Measurements from ENCODE around the gene RGS8.

Gene RGS8

GRCh38 chr1:182716740-182717720 lies 32.6 kb upstream of the RGS8 start:
- no peaks in the 10 kb centered on the region for H3K27me3 ChIP-seq (ENCODE audit: insufficient read depth, low read length)
- H3K4me3 ChIP-seq (ENCODE audit: low read length): no peak overlapping the region
- H3K36me3 ChIP-seq (ENCODE audit: insufficient read depth, low read depth, low read length): no peaks in the 10 kb centered on the region
- H3K9ac ChIP-seq (ENCODE audit: low read depth, low read length): no peak overlapping the region
- peaks cover 5% of the 10 kb centered on the region; the same call in 1 of the 2 replicates for H3K4me1 ChIP-seq (ENCODE audit: insufficient read depth, low read length)
- no peak overlapping the region for H3K27ac ChIP-seq (ENCODE audit: low read length)
- H3K9me3 ChIP-seq (ENCODE audit: insufficient read depth, low read depth, low read length): no peaks in the 10 kb centered on the region

GRCh38 chr1:182715531-182715930 lies 31.1 kb upstream of the RGS8 start:
- no peaks in the 10 kb centered on the region for H3K27me3 ChIP-seq (ENCODE audit: insufficient read depth, low read length)

GRCh38 chr1:182714546-182714945 lies 30.2 kb upstream of the RGS8 start:
- Histone ChIP-seq H3K27me3 (ENCODE audit: insufficient read depth, low read length) (no peaks in the 10 kb centered on the region), H3K9me3 (ENCODE audit: insufficient read depth, low read depth, low read length) (no peaks in the 10 kb centered on the region), H3K27ac (ENCODE audit: low read length) (no peak overlapping the region), H3K36me3 (ENCODE audit: insufficient read depth, low read depth, low read length) (no peaks in the 10 kb centered on the region), H3K9ac (ENCODE audit: low read depth, low read length) (no peak overlapping the region), H3K4me1 (ENCODE audit: insufficient read depth, low read length) (peaks cover 5% of the 10 kb centered on the region; the same call in 1 of the 2 replicates), H3K4me3 (ENCODE audit: low read length) (no peak overlapping the region)

More at GRCh38 chr1:182715531-182715930, 31.1 kb upstream of the RGS8 start:
- Histone ChIP-seq H3K36me3 (ENCODE audit: insufficient read depth, low read depth, low read length) (no peaks in the 10 kb centered on the region), H3K27ac (ENCODE audit: low read length) (no peak overlapping the region), H3K9me3 (ENCODE audit: insufficient read depth, low read depth, low read length) (no peaks in the 10 kb centered on the region), H3K9ac (ENCODE audit: low read depth, low read length) (no peak overlapping the region), H3K4me3 (ENCODE audit: low read length) (no peak overlapping the region), H3K4me1 (ENCODE audit: insufficient read depth, low read length) (peaks cover 5% of the 10 kb centered on the region; the same call in 1 of the 2 replicates)

GRCh38 chr1:182713939-182714338 lies 29.6 kb upstream of the RGS8 start:
- Histone ChIP-seq H3K4me3 (ENCODE audit: low read length) (no peak overlapping the region), H3K9me3 (ENCODE audit: insufficient read depth, low read depth, low read length) (no peaks in the 10 kb centered on the region), H3K4me1 (ENCODE audit: insufficient read depth, low read length) (peaks cover 5% of the 10 kb centered on the region; the same call in 1 of the 2 replicates), H3K27ac (ENCODE audit: low read length) (no peak overlapping the region), H3K9ac (ENCODE audit: low read depth, low read length) (no peak overlapping the region), H3K36me3 (ENCODE audit: insufficient read depth, low read depth, low read length) (no peaks in the 10 kb centered on the region), H3K27me3 (ENCODE audit: insufficient read depth, low read length) (no peaks in the 10 kb centered on the region)

- H3K4me3 ChIP-seq (ENCODE audit: low read length): no peak overlapping the region
Observed at GRCh38 chr1:182713492-182713891, 29.1 kb upstream of the RGS8 start.

GRCh38 chr1:182709855-182710254 lies 25.5 kb upstream of the RGS8 start:
- no peaks in the 10 kb centered on the region for H3K36me3 ChIP-seq (ENCODE audit: insufficient read depth, low read depth, low read length)
- no peaks in the 10 kb centered on the region for H3K4me1 ChIP-seq (ENCODE audit: insufficient read depth, low read length)
- H3K27ac ChIP-seq (ENCODE audit: low read length): no peak overlapping the region
- no peak overlapping the region for H3K9ac ChIP-seq (ENCODE audit: low read depth, low read length)
- no peaks in the 10 kb centered on the region for H3K27me3 ChIP-seq (ENCODE audit: insufficient read depth, low read length)
- H3K4me3 ChIP-seq (ENCODE audit: low read length): no peak overlapping the region
- H3K9me3 ChIP-seq (ENCODE audit: insufficient read depth, low read depth, low read length): no peaks in the 10 kb centered on the region

More at GRCh38 chr1:182713492-182713891, 29.1 kb upstream of the RGS8 start:
- H3K9ac ChIP-seq (ENCODE audit: low read depth, low read length): no peak overlapping the region
- no peaks in the 10 kb centered on the region for H3K27me3 ChIP-seq (ENCODE audit: insufficient read depth, low read length)
- no peak overlapping the region for H3K27ac ChIP-seq (ENCODE audit: low read length)
- peaks cover 5% of the 10 kb centered on the region; the same call in 1 of the 2 replicates for H3K4me1 ChIP-seq (ENCODE audit: insufficient read depth, low read length)
- no peaks in the 10 kb centered on the region for H3K36me3 ChIP-seq (ENCODE audit: insufficient read depth, low read depth, low read length)
- no peaks in the 10 kb centered on the region for H3K9me3 ChIP-seq (ENCODE audit: insufficient read depth, low read depth, low read length)

GRCh38 chr1:182709225-182709764 lies 24.9 kb upstream of the RGS8 start:
- H3K9me3 ChIP-seq (ENCODE audit: insufficient read depth, low read depth, low read length): no peaks in the 10 kb centered on the region
- no peak overlapping the region for H3K27ac ChIP-seq (ENCODE audit: low read length)
- H3K4me1 ChIP-seq (ENCODE audit: insufficient read depth, low read length): no peaks in the 10 kb centered on the region; the same call in 1 of the 2 replicates
- no peaks in the 10 kb centered on the region for H3K36me3 ChIP-seq (ENCODE audit: insufficient read depth, low read depth, low read length)
- no peak overlapping the region for H3K4me3 ChIP-seq (ENCODE audit: low read length)
- H3K9ac ChIP-seq (ENCODE audit: low read depth, low read length): no peak overlapping the region
- no peaks in the 10 kb centered on the region for H3K27me3 ChIP-seq (ENCODE audit: insufficient read depth, low read length)

GRCh38 chr1:182707122-182707521 lies 22.7 kb upstream of the RGS8 start:
- Histone ChIP-seq H3K9me3 (ENCODE audit: insufficient read depth, low read depth, low read length) (no peaks in the 10 kb centered on the region), H3K4me1 (ENCODE audit: insufficient read depth, low read length) (peaks cover 11% of the 10 kb centered on the region; the same call in 1 of the 2 replicates), H3K9ac (ENCODE audit: low read depth, low read length) (no peak overlapping the region), H3K4me3 (ENCODE audit: low read length) (no peak overlapping the region), H3K27me3 (ENCODE audit: insufficient read depth, low read length) (no peaks in the 10 kb centered on the region), H3K36me3 (ENCODE audit: insufficient read depth, low read depth, low read length) (no peaks in the 10 kb centered on the region), H3K27ac (ENCODE audit: low read length) (no peak overlapping the region)

GRCh38 chr1:182704677-182705076 lies 20.3 kb upstream of the RGS8 start:
- peaks cover 21% of the 10 kb centered on the region; the same call in 1 of the 2 replicates for H3K4me1 ChIP-seq (ENCODE audit: insufficient read depth, low read length)
- no peak overlapping the region for H3K27ac ChIP-seq (ENCODE audit: low read length)
- no peak overlapping the region for H3K9ac ChIP-seq (ENCODE audit: low read depth, low read length)
- H3K4me3 ChIP-seq (ENCODE audit: low read length): no peak overlapping the region
- H3K27me3 ChIP-seq (ENCODE audit: insufficient read depth, low read length): no peaks in the 10 kb centered on the region
- H3K36me3 ChIP-seq (ENCODE audit: insufficient read depth, low read depth, low read length): no peaks in the 10 kb centered on the region
- H3K9me3 ChIP-seq (ENCODE audit: insufficient read depth, low read depth, low read length): no peaks in the 10 kb centered on the region

GRCh38 chr1:182703539-182703938 lies 19.2 kb upstream of the RGS8 start:
- no peaks in the 10 kb centered on the region for H3K36me3 ChIP-seq (ENCODE audit: insufficient read depth, low read depth, low read length)
- peaks cover 30% of the 10 kb centered on the region; the same call in 1 of the 2 replicates for H3K4me1 ChIP-seq (ENCODE audit: insufficient read depth, low read length)
- no peaks in the 10 kb centered on the region for H3K27me3 ChIP-seq (ENCODE audit: insufficient read depth, low read length)
- H3K4me3 ChIP-seq (ENCODE audit: low read length): 0 out of 2 replicates have a peak overlapping the region, but pooled peaks have one; percentile 13
- H3K27ac ChIP-seq (ENCODE audit: low read length): no peak overlapping the region
- H3K9me3 ChIP-seq (ENCODE audit: insufficient read depth, low read depth, low read length): no peaks in the 10 kb centered on the region
- H3K9ac ChIP-seq (ENCODE audit: low read depth, low read length): no peak overlapping the region; the same call in 1 of the 2 replicates

GRCh38 chr1:182702826-182703524 lies 18.6 kb upstream of the RGS8 start:
- no peaks in the 10 kb centered on the region for H3K9me3 ChIP-seq (ENCODE audit: insufficient read depth, low read depth, low read length)
- no peak overlapping the region for H3K27ac ChIP-seq (ENCODE audit: low read length)
- 0 out of 2 replicates have a peak overlapping the region, but pooled peaks have one; percentile 13 for H3K4me3 ChIP-seq (ENCODE audit: low read length)
- no peak overlapping the region; the same call in 1 of the 2 replicates for H3K9ac ChIP-seq (ENCODE audit: low read depth, low read length)
- peaks cover 30% of the 10 kb centered on the region; the same call in 1 of the 2 replicates for H3K4me1 ChIP-seq (ENCODE audit: insufficient read depth, low read length)
- H3K36me3 ChIP-seq (ENCODE audit: insufficient read depth, low read depth, low read length): no peaks in the 10 kb centered on the region
- no peaks in the 10 kb centered on the region for H3K27me3 ChIP-seq (ENCODE audit: insufficient read depth, low read length)
